ENCODE results near the gene PKDCC. TPM values are rescaled to one million over a fixed set of nuclear protein-coding genes. Genes with fewer than 3 reads are reported as not detected.

PKDCC gene
- total and polyA plus RNA-seq, 4 donors: 73.6 to 131 (median 103) TPM

GRCh38 chr2:42048299-42049220, 739 bp downstream of the PKDCC start:
- 9 to 12% methylated on average over 36 to 80 of the region's 80 CpGs for WGBS, 2 donors
- no peak for ATAC-seq (ENCODE audit: insufficient read depth, low FRiP score)
- no peaks in the 10 kb centered on the region for H3K27me3 ChIP-seq (ENCODE audit: control insufficient read depth in 3 of 3, insufficient read depth in 3 of 3, low read length in 2 of 3)
- peaks cover 5 to 70% (median 24%) of the 10 kb centered on the region in 5 donors for H3K4me1 ChIP-seq (ENCODE audit: control insufficient read depth in 5 of 5, insufficient read depth in 5 of 5, low read length in 5 of 5)
- no peak for DNase-seq
- peak overlapping the region in 1 of 2 donors; percentile 39 for H3K9ac ChIP-seq (ENCODE audit: insufficient read depth in 1 of 2, low read length in 2 of 2)
- peaks cover 0 to 15% (median 2%) of the 10 kb centered on the region in 4 donors for H3K36me3 ChIP-seq (ENCODE audit: control insufficient read depth in 4 of 4, insufficient read depth in 4 of 4, low read length in 4 of 4)
- no peaks in the 10 kb centered on the region for H3K9me3 ChIP-seq (ENCODE audit: control insufficient read depth in 4 of 4, insufficient read depth in 3 of 4, low read length in 3 of 4)
- peak overlapping the region; percentile 66 for H3K4me3 ChIP-seq
- TF ChIP-seq, protein P1, sequence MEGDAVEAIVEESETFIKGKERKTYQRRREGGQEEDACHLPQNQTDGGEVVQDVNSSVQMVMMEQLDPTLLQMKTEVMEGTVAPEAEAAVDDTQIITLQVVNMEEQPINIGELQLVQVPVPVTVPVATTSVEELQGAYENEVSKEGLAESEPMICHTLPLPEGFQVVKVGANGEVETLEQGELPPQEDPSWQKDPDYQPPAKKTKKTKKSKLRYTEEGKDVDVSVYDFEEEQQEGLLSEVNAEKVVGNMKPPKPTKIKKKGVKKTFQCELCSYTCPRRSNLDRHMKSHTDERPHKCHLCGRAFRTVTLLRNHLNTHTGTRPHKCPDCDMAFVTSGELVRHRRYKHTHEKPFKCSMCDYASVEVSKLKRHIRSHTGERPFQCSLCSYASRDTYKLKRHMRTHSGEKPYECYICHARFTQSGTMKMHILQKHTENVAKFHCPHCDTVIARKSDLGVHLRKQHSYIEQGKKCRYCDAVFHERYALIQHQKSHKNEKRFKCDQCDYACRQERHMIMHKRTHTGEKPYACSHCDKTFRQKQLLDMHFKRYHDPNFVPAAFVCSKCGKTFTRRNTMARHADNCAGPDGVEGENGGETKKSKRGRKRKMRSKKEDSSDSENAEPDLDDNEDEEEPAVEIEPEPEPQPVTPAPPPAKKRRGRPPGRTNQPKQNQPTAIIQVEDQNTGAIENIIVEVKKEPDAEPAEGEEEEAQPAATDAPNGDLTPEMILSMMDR (IDR thresholded peaks at IDR 0.05; ENCODE audit: control extremely low read depth, extremely low read depth): no peak
- peak overlapping the region; percentile 84 to 95 for H3K27ac ChIP-seq (ENCODE audit: low read depth in 1 of 2, low read length in 1 of 2)

GRCh38 chr2:42049221-42050009, 1.6 kb downstream of the PKDCC start:
- Histone ChIP-seq H3K9me3 (ENCODE audit: control insufficient read depth in 4 of 4, insufficient read depth in 3 of 4, low read length in 3 of 4) (no peaks in the 10 kb centered on the region), H3K27me3 (ENCODE audit: control insufficient read depth in 3 of 3, insufficient read depth in 3 of 3, low read length in 2 of 3) (no peaks in the 10 kb centered on the region), H3K27ac (ENCODE audit: low read depth in 1 of 2, low read length in 1 of 2) (peak overlapping the region; percentile 84 to 95), H3K9ac (ENCODE audit: insufficient read depth in 1 of 2, low read length in 2 of 2) (peak overlapping the region in 1 of 2 donors; percentile 39), H3K4me3 (peak overlapping the region; percentile 66), H3K36me3 (ENCODE audit: control insufficient read depth in 4 of 4, insufficient read depth in 4 of 4, low read length in 4 of 4) (peaks cover 0 to 24% (median 5%) of the 10 kb centered on the region in 4 donors), H3K4me1 (ENCODE audit: control insufficient read depth in 5 of 5, insufficient read depth in 5 of 5, low read length in 5 of 5) (peaks cover 5 to 75% (median 22%) of the 10 kb centered on the region in 5 donors)
- ATAC-seq (ENCODE audit: insufficient read depth, low FRiP score) (no peak), DNase-seq (no peak)
- 71 to 89% methylated on average over 11 of the region's 11 CpGs for WGBS, 2 donors
- TF ChIP-seq, protein P1 (IDR thresholded peaks at IDR 0.05; ENCODE audit: control extremely low read depth, extremely low read depth): no peak

DNA sequence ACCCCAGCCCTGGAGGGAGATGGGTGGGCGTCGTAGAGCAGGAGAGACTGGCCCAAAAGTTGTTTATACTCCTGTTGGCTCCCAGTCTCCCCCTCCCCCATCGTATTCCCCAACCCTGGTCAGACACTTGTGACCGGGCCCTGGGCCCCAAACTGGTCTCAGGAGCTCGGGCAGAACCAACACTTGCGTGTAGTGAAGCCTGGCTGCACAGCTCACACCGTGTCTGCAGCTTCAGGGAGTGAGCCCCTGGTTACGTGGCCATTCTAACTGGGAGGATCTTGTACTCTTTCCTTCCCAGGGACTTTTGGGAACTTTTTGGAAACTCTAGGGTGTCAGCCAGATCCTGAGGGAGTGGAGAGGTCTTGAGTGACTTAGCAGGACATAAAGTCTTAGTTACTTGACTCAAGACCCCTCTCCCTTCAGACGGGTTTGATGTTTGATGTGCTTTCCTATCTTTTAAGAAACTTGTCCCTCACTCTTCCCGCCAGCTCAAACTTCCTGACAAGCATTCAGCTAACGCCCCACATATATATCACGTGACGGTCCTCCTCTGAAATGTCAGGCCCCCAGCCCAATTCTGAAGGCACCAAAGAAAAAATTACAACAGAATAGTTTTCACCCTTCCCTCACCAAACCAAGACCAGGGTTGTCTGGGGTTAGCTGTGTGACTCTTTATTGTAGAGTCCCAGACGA, 2.3 kb downstream of the PKDCC start:
- no peak for ATAC-seq (ENCODE audit: insufficient read depth, low FRiP score)
- Histone ChIP-seq H3K27me3 (ENCODE audit: control insufficient read depth in 3 of 3, insufficient read depth in 3 of 3, low read length in 2 of 3) (no peaks in the 10 kb centered on the region), H3K4me1 (ENCODE audit: control insufficient read depth in 5 of 5, insufficient read depth in 5 of 5, low read length in 5 of 5) (peaks cover 5 to 70% (median 16%) of the 10 kb centered on the region in 5 donors), H3K9ac (ENCODE audit: insufficient read depth in 1 of 2, low read length in 2 of 2) (peak overlapping the region in 1 of 2 donors; percentile 63), H3K36me3 (ENCODE audit: control insufficient read depth in 4 of 4, insufficient read depth in 4 of 4, low read length in 4 of 4) (peaks cover 0 to 30% (median 8%) of the 10 kb centered on the region in 4 donors), H3K9me3 (ENCODE audit: control insufficient read depth in 4 of 4, insufficient read depth in 3 of 4, low read length in 3 of 4) (no peaks in the 10 kb centered on the region), H3K27ac (ENCODE audit: low read depth in 1 of 2, low read length in 1 of 2) (peak overlapping the region; percentile 84 to 95), H3K4me3 (peak overlapping the region; percentile 66)
- TF ChIP-seq, protein P1 (IDR thresholded peaks at IDR 0.05; ENCODE audit: control extremely low read depth, extremely low read depth): no peak
- DNase-seq: peak in 1 of 3 donors; percentile 53
- 71 to 83% methylated on average over 14 of the region's 14 CpGs for WGBS, 2 donors
